A549 (cell line): ENCODE data around the gene MYBPC1. TPM values are rescaled to one million over a fixed set of nuclear protein-coding genes. Genes with fewer than 3 reads are reported as not detected.

Experiments used
- ATAC-seq, 2 experiments: fragments of 200-7000 bp in 1 of 2; fragments of >200 bp in 1 of 2; cut with Nextera tagmentation in 1 of 2; cut with Tn5 transposase in 1 of 2; 3 replicates each; pipeline versions ENCODE4 v1.8.0 to v1.9.1; 2018 to 2020; ENCODE audit warnings: mild to moderate bottlenecking in 1 of 2, moderate library complexity in 1 of 2
- CTCF ChIA-PET: fragments of 300-600 bp; sonication (Branson Sonifier 250); formaldehyde crosslinking; extraction: SDS; loops from one replicate; lab custom pipeline; 2021; ENCODE audit warnings: antibody characterized with exemption, inconsistent platforms; lab: Yijun Ruan, JAX
- POLR2A ChIA-PET: fragments of 350-600 bp; formaldehyde crosslinking; extraction: SDS; loops from one replicate; lab custom pipeline; 2021; ENCODE audit warnings: antibody characterized with exemption, inconsistent platforms; lab: Yijun Ruan, JAX
- DNase-seq, 2 experiments: peaks; one replicate each; pipeline versions ENCODE4 v3.0.0 to v3.0.0-alpha.2; 2011 to 2016; ENCODE audit warnings: low read depth in 1 of 2, low spot score in 1 of 2
- FAIRE-seq: peaks from 2 replicates; lab custom pipeline; 2011; peaks lifted over from hg19 to GRCh38; lab: Jason Lieb, UNC
- H3K27ac ChIP-seq, 2 experiments: fragments of >200 bp; sonication (Bioruptor Twin); formaldehyde crosslinking; 3 replicates each; pipeline ENCODE4 v1.5.1; 2016 to 2017
- H3K4me1 ChIP-seq: fragments of >200 bp; sonication (Bioruptor Twin); formaldehyde crosslinking; 3 replicates; pipeline ENCODE4 v1.6.1; 2016
- H3K4me2 ChIP-seq: fragments of >200 bp; sonication (Bioruptor Twin); formaldehyde crosslinking; 3 replicates; pipeline ENCODE4 v1.6.1; 2016
- H3K4me3 ChIP-seq: fragments of >200 bp; sonication (Bioruptor Twin); formaldehyde crosslinking; 3 replicates; pipeline ENCODE4 v1.5.1; 2016
- H3K9me3 ChIP-seq: fragments of >200 bp; sonication (Bioruptor Twin); formaldehyde crosslinking; 3 replicates; pipeline ENCODE4 v1.6.1; 2016
- BHLHE40 ChIP-seq: IDR thresholded peaks from 2 replicates; pipeline ENCODE4 v1.6.1; 2012; ENCODE audit warnings: low read depth, low read length, inconsistent platforms
- CEBPB ChIP-seq, 2 experiments: fragments of >200 bp in 1 of 2; sonication (Bioruptor Twin) in 1 of 2; formaldehyde crosslinking in 1 of 2; IDR thresholded peaks; 2 replicates each; pipeline ENCODE4 v1.6.1; 2012 to 2016
- CHD2 ChIP-seq: fragments of 150-350 bp; IDR thresholded peaks from 2 replicates; pipeline ENCODE4 v1.6.1; 2014; ENCODE audit warnings: low read length; ENCODE audit not compliant: partially characterized antibody
- CHD4 ChIP-seq: fragments of 200-600 bp; sonication (generic); IDR thresholded peaks from 2 replicates; pipeline ENCODE4 v1.6.1; 2016; ENCODE audit warnings: antibody characterized with exemption, mild to moderate bottlenecking, borderline replicate concordance
- EHMT2 ChIP-seq: fragments of 200-600 bp; sonication (generic); IDR thresholded peaks from 2 replicates; pipeline ENCODE4 v1.6.1; 2016; ENCODE audit warnings: antibody characterized with exemption, low read depth, mild to moderate bottlenecking, moderate library complexity
- EP300 ChIP-seq, 2 experiments: fragments of >200 bp; sonication (Bioruptor Twin); formaldehyde crosslinking; IDR thresholded peaks; 2 replicates in 1 of 2; 3 replicates in 1 of 2; pipeline ENCODE4 v1.6.1; 2016 to 2017
- ESRRA ChIP-seq: fragments of 150-350 bp; IDR thresholded peaks from 2 replicates; pipeline ENCODE4 v1.6.1; 2014; ENCODE audit warnings: mild to moderate bottlenecking, low read length, borderline replicate concordance
- FOSL2 ChIP-seq, 2 experiments: fragments of 450-650 bp in 1 of 2; fragments of >200 bp in 1 of 2; sonication (Bioruptor Twin) in 1 of 2; formaldehyde crosslinking; IDR thresholded peaks; 2 replicates each; pipeline versions ENCODE4 v1.5.0 to v1.6.1; 2016 to 2020; ENCODE audit warnings: mild to moderate bottlenecking in 1 of 2, moderate library complexity in 1 of 2
- GATA3 ChIP-seq: IDR thresholded peaks from 2 replicates; pipeline ENCODE4 v1.6.1; 2012; ENCODE audit warnings: borderline replicate concordance
- HDAC2 ChIP-seq: fragments of 200-600 bp; sonication (generic); IDR thresholded peaks from 2 replicates; pipeline ENCODE4 v1.6.1; 2016
- HEYL ChIP-seq: fragments of 250-450 bp; sonication (Bioruptor Pico); IDR thresholded peaks from 2 replicates; pipeline ENCODE4 v1.8.0; 2021; ENCODE audit warnings: mild to moderate bottlenecking, moderate library complexity
- HOXB13 ChIP-seq: fragments of 250-450 bp; sonication (Bioruptor Pico); IDR thresholded peaks from 2 replicates; pipeline ENCODE4 v1.5.0; 2020; ENCODE audit warnings: low read depth, mild to moderate bottlenecking, moderate library complexity
- HOXB5 ChIP-seq: fragments of 250-450 bp; sonication (Bioruptor Pico); IDR thresholded peaks from 2 replicates; pipeline ENCODE4 v1.5.0; 2020; ENCODE audit warnings: mild to moderate bottlenecking, moderate library complexity
- JUN ChIP-seq, 2 experiments: fragments of >200 bp; sonication (Bioruptor Twin); formaldehyde crosslinking; IDR thresholded peaks; 2 replicates in 1 of 2; 3 replicates in 1 of 2; pipeline ENCODE4 v1.6.1; 2016 to 2017
- KDM1A ChIP-seq: fragments of 200-600 bp; sonication (generic); IDR thresholded peaks from 2 replicates; pipeline ENCODE4 v1.6.1; 2016; ENCODE audit warnings: low read depth, mild to moderate bottlenecking
- KDM5A ChIP-seq: fragments of 200-600 bp; sonication (generic); IDR thresholded peaks from 2 replicates; pipeline ENCODE4 v1.6.1; 2016; ENCODE audit warnings: antibody characterized with exemption, mild to moderate bottlenecking
- MAZ ChIP-seq: fragments of 150-350 bp; IDR thresholded peaks from 2 replicates; pipeline ENCODE4 v1.6.1; 2014; ENCODE audit warnings: antibody characterized with exemption, low read depth, low read length, borderline replicate concordance
- NFE2L2 ChIP-seq: fragments of 150-350 bp; conservative IDR thresholded peaks from 2 replicates; pipeline ENCODE4 v1.6.1; 2014; ENCODE audit warnings: low read length
- NPAS2 ChIP-seq: fragments of 250-450 bp; sonication (Bioruptor Pico); IDR thresholded peaks from 2 replicates; pipeline ENCODE4 v1.8.0; 2022; ENCODE audit warnings: mild to moderate bottlenecking, moderate library complexity, borderline replicate concordance
- NR3C1 ChIP-seq: fragments of >200 bp; sonication (Bioruptor Twin); formaldehyde crosslinking; IDR thresholded peaks from 3 replicates; pipeline ENCODE4 v1.6.1; 2017
- RAD21 ChIP-seq, 2 experiments: fragments of >200 bp in 1 of 2; sonication (Bioruptor Twin) in 1 of 2; formaldehyde crosslinking in 1 of 2; IDR thresholded peaks in 1 of 2; conservative IDR thresholded peaks in 1 of 2; 2 replicates in 1 of 2; 3 replicates in 1 of 2; pipeline ENCODE4 v1.6.1; 2012 to 2018; ENCODE audit warnings: inconsistent platforms in 1 of 2
- RARB ChIP-seq: fragments of 250-450 bp; sonication (Bioruptor Pico); IDR thresholded peaks from 2 replicates; pipeline ENCODE4 v1.8.0; 2021; ENCODE audit warnings: mild to moderate bottlenecking, moderate library complexity
- RFX5 ChIP-seq: fragments of 450-650 bp; IDR thresholded peaks from 2 replicates; pipeline ENCODE4 v1.7.1; 2014; ENCODE audit warnings: antibody characterized with exemption, mild to moderate bottlenecking, moderate library complexity
- RNF2 ChIP-seq: fragments of 200-600 bp; sonication (generic); IDR thresholded peaks from 2 replicates; pipeline ENCODE4 v1.6.1; 2016; ENCODE audit warnings: low read depth, mild to moderate bottlenecking, antibody characterized with exemption, moderate library complexity, borderline replicate concordance
- SREBF2 ChIP-seq: fragments of 450-650 bp; IDR thresholded peaks from 2 replicates; pipeline ENCODE4 v1.6.1; 2014; ENCODE audit warnings: mild to moderate bottlenecking, moderate library complexity
- TFCP2L1 ChIP-seq: fragments of 250-450 bp; sonication (Bioruptor Pico); IDR thresholded peaks from 2 replicates; pipeline ENCODE4 v1.5.0; 2021; ENCODE audit warnings: mild to moderate bottlenecking
- TP53 ChIP-seq: fragments of 250-450 bp; sonication (Bioruptor Pico); IDR thresholded peaks from 2 replicates; pipeline ENCODE4 v1.5.0; 2021; ENCODE audit warnings: mild to moderate bottlenecking, moderate library complexity
- ZFP36 ChIP-seq: fragments of 450-650 bp; IDR thresholded peaks from 2 replicates; pipeline ENCODE4 v1.6.1; 2014; ENCODE audit warnings: borderline replicate concordance; ENCODE audit not compliant: partially characterized antibody
- ZSCAN20 ChIP-seq: fragments of 250-450 bp; sonication (Bioruptor Pico); IDR thresholded peaks from 2 replicates; pipeline ENCODE4 v1.8.0; 2022; ENCODE audit warnings: mild to moderate bottlenecking, moderate library complexity
- WGBS: methylation state at CpG from one replicate; pipeline ENCODE4 v1.1.6; 2017; ENCODE audit errors: missing lambda C conversion rate; 5-methylcytosine and 5-hydroxymethylcytosine counted together
- polyA plus RNA-seq, 4 experiments: library from polyadenylated mRNA; depleted of rRNA in 3 of 4; stranded (reverse); fragments of >200 nt; fragmentation: RNase III in 1 of 4; extraction: RNeasy Plus Mini Kit Qiagen cat#74134 plus additional on column Dnase treatment in 1 of 4; gene quantifications; 2 replicates in 3 of 4; 3 replicates in 1 of 4; pipeline ENCODE4 v1.2.3, GENCODE V29; 2011 to 2017
- TF ChIP-seq, protein P1 (sequence below): fragments of 250-450 bp; sonication (Bioruptor Pico); IDR thresholded peaks from 2 replicates; pipeline ENCODE4 v1.5.0; 2020; ENCODE audit warnings: low read depth, mild to moderate bottlenecking, moderate library complexity
- TF ChIP-seq, protein P2 (sequence below): fragments of >200 bp; sonication (Bioruptor Twin); formaldehyde crosslinking; IDR thresholded peaks from 3 replicates; pipeline ENCODE4 v1.6.1; 2016
- TF ChIP-seq, protein P3 (sequence below): fragments of >200 bp; sonication (Bioruptor Twin); formaldehyde crosslinking; IDR thresholded peaks from 3 replicates; pipeline ENCODE4 v1.5.1; 2016

The MYBPC1 gene
- polyA plus RNA-seq, 2 of the 4 experiments (the other 2 are of a cell fraction) = not detected

DNA sequence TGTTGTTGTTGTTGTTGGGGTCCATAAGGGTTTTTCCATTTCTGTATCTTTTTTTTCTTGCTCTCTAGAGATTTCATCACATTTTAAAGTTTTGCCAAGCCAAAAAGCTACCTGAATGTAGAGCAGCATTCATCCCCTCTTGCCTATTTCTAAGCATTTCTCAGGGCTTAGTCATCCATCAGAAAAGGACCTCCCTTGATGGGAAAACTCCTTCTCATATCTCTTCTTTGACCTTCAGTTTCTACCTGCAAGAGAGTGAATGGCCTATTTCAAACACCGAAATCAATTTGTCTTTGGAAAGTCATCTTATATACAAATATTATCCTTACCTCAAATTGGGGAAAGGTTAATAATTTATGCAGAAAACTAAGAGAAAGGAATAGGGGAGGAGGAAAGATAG is 4.5 kb downstream of the MYBPC1 start:
- WGBS = 85% methylated on average over 1 of the region's 1 CpG
- no peak overlapping the region for H3K27ac ChIP-seq
- ATAC-seq (no peak), FAIRE-seq (no peak), DNase-seq (no peak)
- ChIA-PET POLR2A (no interaction called here), CTCF (no interaction called here)
- no peak overlapping the region; the same call in 2 of the 3 replicates for H3K4me2 ChIP-seq
- no peaks in the 10 kb centered on the region for H3K9me3 ChIP-seq
- TF ChIP-seq JUN (IDR thresholded peaks at IDR 0.05) = no peak
- no peak for TF ChIP-seq FOSL2 (IDR thresholded peaks at IDR 0.05)
- no peak for TF ChIP-seq FOSL2 (CRISPR knock-in tag; IDR thresholded peaks at IDR 0.05)
- no peak for TF ChIP-seq MAZ
- TF ChIP-seq KDM1A = no peak
- TF ChIP-seq EHMT2 = no peak
- no peak for TF ChIP-seq HEYL (CRISPR knock-in tag)
- TF ChIP-seq, protein P1, sequence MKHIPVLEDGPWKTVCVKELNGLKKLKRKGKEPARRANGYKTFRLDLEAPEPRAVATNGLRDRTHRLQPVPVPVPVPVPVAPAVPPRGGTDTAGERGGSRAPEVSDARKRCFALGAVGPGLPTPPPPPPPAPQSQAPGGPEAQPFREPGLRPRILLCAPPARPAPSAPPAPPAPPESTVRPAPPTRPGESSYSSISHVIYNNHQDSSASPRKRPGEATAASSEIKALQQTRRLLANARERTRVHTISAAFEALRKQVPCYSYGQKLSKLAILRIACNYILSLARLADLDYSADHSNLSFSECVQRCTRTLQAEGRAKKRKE (CRISPR knock-in tag) = no peak
- no peak for TF ChIP-seq NFE2L2
- no peak for TF ChIP-seq ESRRA
- TF ChIP-seq RARB (CRISPR knock-in tag) = no peak
- no peak for TF ChIP-seq ZSCAN20
- no peak for TF ChIP-seq CHD2
- TF ChIP-seq TFCP2L1 (CRISPR knock-in tag) = no peak
- no peak for TF ChIP-seq ZFP36
- no peak overlapping the region for H3K4me3 ChIP-seq
- H3K4me1 ChIP-seq = peaks cover 14% of the 10 kb centered on the region; the same call in 2 of the 3 replicates

DNA sequence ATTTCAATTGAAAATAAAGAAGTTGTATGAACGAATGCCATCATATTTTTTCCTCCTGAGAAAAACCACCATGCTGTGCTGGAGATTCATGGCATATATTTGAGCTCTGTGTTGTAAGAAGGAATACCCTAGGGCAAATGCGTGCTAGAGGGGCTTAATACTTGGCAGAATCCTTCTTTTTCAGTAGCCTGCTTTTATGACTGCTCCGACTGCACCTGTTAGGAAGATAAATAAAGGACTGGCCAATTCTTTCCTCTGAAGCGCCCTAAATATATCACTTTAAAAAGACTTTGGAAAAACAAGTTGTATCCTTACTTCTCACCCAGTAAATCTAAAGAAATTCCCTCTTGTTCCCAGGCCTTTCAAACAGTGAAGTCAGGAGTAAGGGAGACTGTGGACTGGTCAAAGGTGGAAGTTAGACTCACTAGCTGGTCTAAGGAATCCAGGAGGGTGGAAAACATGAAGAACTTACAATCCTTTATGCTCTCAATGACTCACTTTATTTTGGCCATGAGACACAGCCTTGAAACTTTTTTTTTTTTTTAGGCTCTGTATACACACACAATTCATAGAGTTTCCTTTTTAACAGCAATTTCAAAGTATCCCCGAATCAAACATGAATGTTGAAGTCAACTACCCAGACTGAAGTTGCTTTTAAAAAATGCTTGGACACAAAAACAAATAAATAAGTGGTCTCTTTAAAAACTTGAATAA is 5.2 kb downstream of the MYBPC1 start:
- FAIRE-seq = peak; percentile 7

DNA sequence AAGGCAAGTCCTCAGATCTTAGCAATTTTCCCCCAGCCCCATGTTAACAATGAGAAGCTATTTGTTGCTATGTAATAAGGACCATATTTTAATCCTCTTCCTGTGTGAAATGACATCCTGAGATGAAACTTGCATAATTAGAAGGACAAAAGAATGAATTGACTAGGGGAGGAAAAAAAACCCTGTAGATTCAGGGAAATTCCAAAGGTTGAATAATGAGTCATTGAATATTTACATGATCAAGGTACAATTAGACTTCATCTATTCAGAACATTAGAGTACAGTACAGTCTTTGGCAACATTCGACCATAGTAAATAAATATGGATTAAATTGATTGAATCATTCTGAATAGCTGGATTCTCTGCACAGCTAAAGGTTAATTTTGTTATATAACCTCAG is 9.4 kb downstream of the MYBPC1 start:
- H3K9me3 ChIP-seq = no peaks in the 10 kb centered on the region
- WGBS = 0% methylated on average over 1 of the region's 1 CpG
- DNase-seq (no peak), FAIRE-seq (no peak), ATAC-seq (no peak)
- no peak overlapping the region; a peak in 1 of 6 replicates for H3K27ac ChIP-seq
- TF ChIP-seq HDAC2 (no peak), TFCP2L1 (CRISPR knock-in tag) (no peak), NR3C1 (no peak), RAD21 (conservative IDR thresholded peaks at IDR 0.05 in 1 of 2, IDR thresholded peaks at IDR 0.05 in 1 of 2) (no peak), ESRRA (no peak), EP300 (IDR thresholded peaks at IDR 0.05) (no peak), KDM5A (no peak), RFX5 (no peak), CHD4 (no peak)
- TF ChIP-seq, protein P2, sequence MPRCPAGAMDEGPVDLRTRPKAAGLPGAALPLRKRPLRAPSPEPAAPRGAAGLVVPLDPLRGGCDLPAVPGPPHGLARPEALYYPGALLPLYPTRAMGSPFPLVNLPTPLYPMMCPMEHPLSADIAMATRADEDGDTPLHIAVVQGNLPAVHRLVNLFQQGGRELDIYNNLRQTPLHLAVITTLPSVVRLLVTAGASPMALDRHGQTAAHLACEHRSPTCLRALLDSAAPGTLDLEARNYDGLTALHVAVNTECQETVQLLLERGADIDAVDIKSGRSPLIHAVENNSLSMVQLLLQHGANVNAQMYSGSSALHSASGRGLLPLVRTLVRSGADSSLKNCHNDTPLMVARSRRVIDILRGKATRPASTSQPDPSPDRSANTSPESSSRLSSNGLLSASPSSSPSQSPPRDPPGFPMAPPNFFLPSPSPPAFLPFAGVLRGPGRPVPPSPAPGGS = no peak
- TF ChIP-seq, protein P3, sequence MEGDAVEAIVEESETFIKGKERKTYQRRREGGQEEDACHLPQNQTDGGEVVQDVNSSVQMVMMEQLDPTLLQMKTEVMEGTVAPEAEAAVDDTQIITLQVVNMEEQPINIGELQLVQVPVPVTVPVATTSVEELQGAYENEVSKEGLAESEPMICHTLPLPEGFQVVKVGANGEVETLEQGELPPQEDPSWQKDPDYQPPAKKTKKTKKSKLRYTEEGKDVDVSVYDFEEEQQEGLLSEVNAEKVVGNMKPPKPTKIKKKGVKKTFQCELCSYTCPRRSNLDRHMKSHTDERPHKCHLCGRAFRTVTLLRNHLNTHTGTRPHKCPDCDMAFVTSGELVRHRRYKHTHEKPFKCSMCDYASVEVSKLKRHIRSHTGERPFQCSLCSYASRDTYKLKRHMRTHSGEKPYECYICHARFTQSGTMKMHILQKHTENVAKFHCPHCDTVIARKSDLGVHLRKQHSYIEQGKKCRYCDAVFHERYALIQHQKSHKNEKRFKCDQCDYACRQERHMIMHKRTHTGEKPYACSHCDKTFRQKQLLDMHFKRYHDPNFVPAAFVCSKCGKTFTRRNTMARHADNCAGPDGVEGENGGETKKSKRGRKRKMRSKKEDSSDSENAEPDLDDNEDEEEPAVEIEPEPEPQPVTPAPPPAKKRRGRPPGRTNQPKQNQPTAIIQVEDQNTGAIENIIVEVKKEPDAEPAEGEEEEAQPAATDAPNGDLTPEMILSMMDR = no peak
- peaks cover 13% of the 10 kb centered on the region; the same call in 2 of the 3 replicates for H3K4me1 ChIP-seq
- no peak overlapping the region; the same call in 2 of the 3 replicates for H3K4me2 ChIP-seq
- POLR2A ChIA-PET = no interaction called here
- H3K4me3 ChIP-seq = no peak overlapping the region
- CTCF ChIA-PET = no interaction called here

More for the DNA sequence above, 5.2 kb downstream of the MYBPC1 start:
- peak in 1 of 2 experiments; percentile 9 for DNase-seq
- WGBS = 53% methylated on average over 5 of the region's 5 CpGs
- H3K9me3 ChIP-seq = no peaks in the 10 kb centered on the region
- CTCF ChIA-PET = no interaction called here
- H3K4me1 ChIP-seq = peaks cover 14% of the 10 kb centered on the region; the same call in 2 of the 3 replicates
- POLR2A ChIA-PET = no interaction called here
- H3K4me2 ChIP-seq = peak overlapping the region; percentile 18; the same call in 1 of the 3 replicates
- no peak overlapping the region for H3K27ac ChIP-seq
- TF ChIP-seq GATA3 = no peak
- TF ChIP-seq HOXB5 = no peak
- TF ChIP-seq SREBF2 = no peak
- no peak for TF ChIP-seq ZSCAN20
- TF ChIP-seq RNF2 = no peak
- TF ChIP-seq CEBPB (IDR thresholded peaks at IDR 0.05) = no peak
- no peak for TF ChIP-seq NPAS2 (CRISPR knock-in tag)
- no peak for TF ChIP-seq TP53 (CRISPR knock-in tag)
- no peak for TF ChIP-seq BHLHE40
- no peak for TF ChIP-seq HOXB13
- no peak for TF ChIP-seq NR3C1
- TF ChIP-seq, all 56 proteins: peak for 0
- ATAC-seq = peak in 1 of 2 experiments; percentile 44; a peak in 2 of 6 replicates
- no peak overlapping the region for H3K4me3 ChIP-seq
